HG02759 (cell line): Measurements from ENCODE around the gene CHERP.
"Not testable (repeated sequence)": the region's sequence is repeated elsewhere in the genome, so short reads cannot be mapped to it uniquely, and the experiment has no call there.

ENCODE experiments used
- ATAC-seq: cut with Tn5 transposase; IDR thresholded peaks from one replicate; pipeline ENCODE4 v1.9.1; 2021; ENCODE audit warnings: mild to moderate bottlenecking, moderate library complexity; ENCODE audit not compliant: unreplicated experiment

CHERP gene

GRCh38 chr19:16477311-16477710 lies 64.9 kb downstream of the CHERP start:
- ATAC-seq: no peak

GRCh38 chr19:16476401-16476800 lies 65.8 kb downstream of the CHERP start:
- no peak for ATAC-seq

GRCh38 chr19:16473875-16474392 lies 68.3 kb downstream of the CHERP start:
- no peak for ATAC-seq

GRCh38 chr19:16472992-16473391 lies 69.2 kb downstream of the CHERP start:
- no peak for ATAC-seq

- not testable (repeated sequence) for ATAC-seq
These were observed 69.7 kb downstream of the CHERP start for GRCh38 chr19:16472559-16472899.

GRCh38 chr19:16470911-16471811 lies 71.1 kb downstream of the CHERP start:
- ATAC-seq: peak; percentile 28

GRCh38 chr19:16470541-16470910 lies 71.7 kb downstream of the CHERP start:
- no peak for ATAC-seq
